Gastroesophageal sphincter (tissue), 3 donors: Measurements from ENCODE around the gene ST8SIA6.

ENCODE experiments used
- CTCF ChIP-seq, 4 experiments: fragments of 200-600 bp in 2 of 4; fragments of 450-650 bp in 2 of 4; sonication (generic) in 1 of 4; IDR thresholded peaks; one replicate each; pipeline ENCODE4 v1.5.1; 2017 to 2019; ENCODE audit warnings: antibody characterized with exemption in 4 of 4, mild to moderate bottlenecking in 2 of 4, moderate library complexity in 2 of 4
- EP300 ChIP-seq: sonication (generic); formaldehyde crosslinking; IDR thresholded peaks from one replicate; pipeline ENCODE4 v1.6.1; 2017; ENCODE audit warnings: antibody characterized with exemption, mild to moderate bottlenecking
- POLR2A ChIP-seq, 2 donors: fragments of 450-650 bp; IDR thresholded peaks; one replicate each; pipeline ENCODE4 v1.6.1; 2017; ENCODE audit warnings: antibody characterized with exemption in 2 of 2, mild to moderate bottlenecking in 2 of 2, moderate library complexity in 1 of 2
- POLR2AphosphoS5 ChIP-seq: sonication (generic); formaldehyde crosslinking; IDR thresholded peaks from one replicate; pipeline ENCODE4 v1.6.1; 2017; ENCODE audit warnings: antibody characterized with exemption

- TF ChIP-seq POLR2A (IDR thresholded peaks at IDR 0.05), result no peak
- no peak for TF ChIP-seq CTCF (IDR thresholded peaks at IDR 0.05)
- TF ChIP-seq POLR2AphosphoS5, result no peak
- no peak for TF ChIP-seq EP300
These were observed 75.2 kb downstream of the ST8SIA6 start for GRCh38 chr10:17379151-17379690.
